GM18951 (cell line): ENCODE measurements around the gene STAT2.
"Not testable (repeated sequence)": the region's sequence is repeated elsewhere in the genome, so short reads cannot be mapped to it uniquely, and the experiment has no call there.

Experiments
- POLR2A ChIP-seq: IDR thresholded peaks from 4 replicates; pipeline ENCODE4 v1.6.1; 2011; ENCODE audit warnings: mild to moderate bottlenecking; ENCODE audit not compliant: insufficient read length, insufficient read depth; ENCODE audit errors: extremely low read depth
- in situ Hi-C: fragments of 300-500 bp; cut with MboI; formaldehyde crosslinking; loops from one replicate; pipeline ENCODE4 v1.12.0; 2022; ENCODE audit warnings: low sequenced_read_pairs, mixed read lengths, inconsistent platforms; ENCODE audit not compliant: unreplicated experiment

The STAT2 gene

GRCh38 chr12:56359851-56360767, at the start of gene STAT2:
TSS of gene STAT2 (minus strand) at chr12:56360107. CDS start at chr12:56356571, 3,536 bp downstream.
- TF ChIP-seq POLR2A: peak; percentile 95
- in situ Hi-C loops: no loop called here

DNA sequence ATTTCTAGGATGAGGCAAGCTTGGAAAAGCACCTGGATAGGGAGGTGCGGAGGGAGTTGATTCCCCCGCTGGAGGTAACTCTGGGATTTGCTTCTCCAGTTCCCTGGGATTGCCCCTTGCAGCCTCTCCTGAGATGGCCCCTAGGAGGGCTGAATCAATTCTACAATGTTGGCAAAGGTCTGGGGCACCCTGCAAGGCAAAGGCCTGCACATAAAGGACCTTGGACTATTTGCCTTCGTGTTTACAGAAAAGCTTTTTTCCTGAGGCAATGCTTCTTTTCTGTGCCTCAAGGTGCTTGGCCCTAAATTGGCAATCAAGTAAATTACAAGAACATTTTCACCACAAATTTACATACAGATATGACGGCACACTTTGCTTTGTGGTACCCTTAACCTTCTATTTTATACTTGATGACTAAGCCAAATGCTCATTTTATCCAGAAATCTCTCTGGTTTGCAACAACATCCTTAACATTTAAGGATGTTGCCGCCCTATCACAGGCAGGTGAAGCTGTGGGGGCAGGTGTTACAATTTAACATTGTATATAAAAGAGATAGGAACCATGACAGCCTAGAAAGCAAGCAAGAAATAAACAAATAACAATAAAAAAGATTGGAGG, 49.0 kb upstream of the STAT2 start:
- in situ Hi-C loops: no loop called here
- TF ChIP-seq POLR2A: no peak

DNA sequence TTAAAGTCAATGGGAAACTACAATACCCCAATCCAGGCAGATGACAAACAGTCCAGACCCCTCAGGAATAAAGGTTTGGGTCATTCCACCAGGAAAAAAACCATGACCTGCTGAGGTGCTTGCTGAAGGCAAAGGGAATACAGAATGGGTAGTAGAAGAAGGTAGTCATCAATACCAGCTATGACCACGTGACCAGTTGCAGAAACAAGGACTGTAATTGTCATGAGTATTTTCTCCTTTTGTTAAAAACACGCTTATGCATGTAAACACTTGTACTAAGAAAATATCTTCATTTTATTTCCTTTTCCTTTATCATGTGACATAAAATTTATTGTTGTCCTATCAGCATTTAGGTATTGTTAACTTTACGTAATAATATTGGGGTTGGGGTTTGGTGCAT, 44.3 kb upstream of the STAT2 start:
- in situ Hi-C loops: not testable (repeated sequence)

GRCh38 chr12:56401612-56402011, 41.7 kb upstream of the STAT2 start:
- in situ Hi-C loops: not testable (repeated sequence)

- in situ Hi-C loops: not testable (repeated sequence)
Observed at GRCh38 chr12:56401125-56401524, 41.2 kb upstream of the STAT2 start.

DNA sequence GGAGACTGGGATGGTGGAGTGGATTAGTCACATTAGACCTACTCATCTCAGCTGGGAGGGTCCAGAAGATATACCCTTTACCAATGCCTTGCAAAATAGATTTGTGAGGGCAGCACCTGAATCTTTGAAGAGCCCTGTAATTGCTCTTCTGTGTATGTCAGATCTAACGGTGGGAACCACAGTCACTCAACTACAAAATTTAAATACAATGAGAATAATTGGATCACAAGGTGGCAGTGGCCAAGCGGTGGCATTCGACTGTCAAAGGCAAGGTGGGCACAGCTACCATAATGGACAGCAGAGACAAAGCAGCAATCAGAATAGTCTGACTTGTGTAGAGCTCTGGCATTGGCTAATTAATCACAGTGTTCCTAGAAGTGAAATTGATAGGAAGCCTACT, 39.6 kb upstream of the STAT2 start:
- in situ Hi-C loops: not testable (repeated sequence)

- in situ Hi-C loops: no loop called here
- TF ChIP-seq POLR2A: no peak
Observed at GRCh38 chr12:56398324-56398723, 38.4 kb upstream of the STAT2 start.

DNA sequence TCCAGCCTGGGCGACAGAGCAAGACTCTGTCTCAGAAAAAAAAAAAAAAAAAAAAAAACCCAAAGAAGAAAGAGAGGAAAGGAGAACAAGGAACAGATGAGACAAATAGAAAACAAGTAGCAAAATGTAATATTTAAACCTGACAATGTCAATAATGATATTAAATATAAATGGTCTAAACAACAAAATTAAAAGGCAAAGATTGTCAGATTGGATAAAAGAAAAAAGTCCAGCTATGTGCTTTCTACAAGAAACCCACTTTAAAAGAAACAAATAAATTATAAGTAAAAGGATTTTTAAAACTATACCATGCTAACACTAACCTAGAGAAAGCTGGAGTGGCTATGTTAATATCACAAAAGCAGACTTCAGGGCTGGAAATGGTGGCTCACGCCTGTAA, 32.4 kb upstream of the STAT2 start:
- in situ Hi-C loops: no loop called here
- TF ChIP-seq POLR2A: no peak

DNA sequence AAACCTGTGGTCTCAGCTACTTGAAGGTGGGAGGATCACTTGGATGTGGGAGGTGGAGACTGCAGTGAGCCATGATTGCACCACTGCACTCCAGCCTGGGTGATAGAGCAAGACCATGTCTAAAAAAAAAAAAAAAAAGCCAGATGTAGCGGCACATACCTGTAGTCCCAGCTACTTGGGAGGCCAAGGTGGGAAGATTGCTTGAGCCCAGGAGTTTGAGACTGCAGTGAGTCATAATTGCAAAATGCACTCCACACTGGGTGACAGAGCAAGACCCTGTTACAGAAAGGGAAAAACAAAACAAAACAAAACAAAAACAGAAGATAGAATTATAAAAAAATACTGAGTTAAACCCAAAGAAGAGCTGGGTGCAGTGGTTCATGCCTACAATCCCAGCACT, 31.8 kb upstream of the STAT2 start:
- in situ Hi-C loops: no loop called here

DNA sequence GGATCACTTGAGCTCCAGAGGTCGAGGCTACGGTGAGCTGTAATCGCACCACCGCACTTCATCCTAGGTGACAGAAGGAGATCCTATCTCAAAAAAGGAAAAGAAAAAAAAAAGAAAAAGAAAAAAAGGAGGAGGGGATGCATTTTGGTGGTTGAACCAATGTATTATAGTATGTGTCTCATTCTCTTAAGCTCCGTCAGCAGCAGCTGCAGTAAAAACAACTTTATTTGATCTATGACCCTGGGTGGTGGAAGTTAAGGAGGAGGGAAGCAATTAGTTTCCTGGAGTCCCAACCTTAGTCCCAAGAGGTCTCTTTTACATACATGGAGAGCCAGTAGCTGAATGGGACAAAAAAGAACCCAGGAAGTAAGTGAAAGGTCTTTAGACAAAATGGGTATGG, 29.5 kb upstream of the STAT2 start:
- TF ChIP-seq POLR2A: no peak
- in situ Hi-C loops: no loop called here

More for the DNA sequence above, 31.8 kb upstream of the STAT2 start:
- TF ChIP-seq POLR2A: no peak

DNA sequence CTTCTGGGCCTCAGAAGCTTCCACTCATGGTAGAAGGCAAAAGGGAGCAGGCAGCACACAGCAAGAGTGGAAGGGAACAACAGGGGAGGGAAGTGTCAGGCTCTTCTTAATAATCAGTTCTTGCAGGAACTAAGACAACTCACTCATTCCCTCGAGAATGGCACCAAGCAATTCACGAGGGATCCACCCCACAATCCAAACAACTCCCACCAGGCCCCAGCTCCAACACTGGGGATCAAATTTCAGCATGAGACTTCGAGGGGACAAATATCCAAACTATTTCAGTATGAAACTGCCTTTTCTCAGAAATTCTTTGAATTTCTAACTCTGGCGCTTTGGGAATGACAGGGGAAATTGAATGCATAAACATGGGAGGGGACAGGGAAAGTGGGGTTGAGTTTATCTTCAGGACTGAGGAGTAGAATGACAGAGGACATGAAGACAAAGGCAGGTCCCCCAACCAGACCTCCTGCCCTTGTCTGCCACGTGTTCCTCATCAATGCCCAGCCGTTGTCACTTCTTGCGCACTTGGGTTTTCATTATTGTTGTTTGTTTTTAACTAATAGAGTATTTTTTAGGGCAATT, 27.3 kb upstream of the STAT2 start:
- in situ Hi-C loops: no loop called here
- no peak for TF ChIP-seq POLR2A

GRCh38 chr12:56385873-56386272, 26.0 kb upstream of the STAT2 start:
- in situ Hi-C loops: no loop called here

DNA sequence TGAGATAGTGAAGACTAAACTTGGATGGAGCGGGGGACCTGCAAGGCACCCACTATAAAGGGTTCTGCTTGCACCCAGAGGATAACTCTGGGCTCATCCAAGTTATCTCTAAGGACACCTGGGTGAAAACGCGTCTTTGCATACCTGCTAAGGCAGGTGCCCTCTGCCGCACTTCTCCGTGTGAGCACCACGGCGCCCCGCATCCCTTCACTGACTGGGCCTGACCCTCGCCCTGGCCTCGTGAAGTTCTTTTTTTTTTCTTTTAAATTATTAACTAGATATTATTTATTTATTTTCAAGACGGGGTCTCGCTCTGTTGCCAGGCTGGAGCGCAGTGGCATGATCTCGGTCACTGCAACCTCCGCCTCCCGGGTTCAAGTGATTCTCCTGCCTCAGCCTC, 22.7 kb upstream of the STAT2 start:
- in situ Hi-C loops: no loop called here
- TF ChIP-seq POLR2A: no peak

More at GRCh38 chr12:56385873-56386272, 26.0 kb upstream of the STAT2 start:
- TF ChIP-seq POLR2A: no peak

- in situ Hi-C loops: no loop called here
- no peak for TF ChIP-seq POLR2A
Observed at GRCh38 chr12:56377989-56378316, 18.0 kb upstream of the STAT2 start.
